Stimulated activated naive CD8-positive, alpha-beta T cell treated with anti-CD3 and anti-CD28 coated beads, Interleukin-15, amount 100 ng/mL, for 72 hours (primary cell): ENCODE results near the gene CAPS.
A peak's percentile ranks its signal among the peaks of the same experiment; 100 is the strongest.
"Not testable (repeated sequence)": the region's sequence is repeated elsewhere in the genome, so short reads cannot be mapped to it uniquely, and the experiment has no call there.

Source experiments
- ATAC-seq: fragments of 150-1000 bp; cut with Tn5 transposase; 2 replicates; pipeline ENCODE4 v1.10.0; 2021; ENCODE audit warnings: mild to moderate bottlenecking, moderate library complexity
- DNase-seq, 2 donors: peaks; one replicate each; pipeline ENCODE4 v3.0.0; 2021 to 2022
- H3K27ac Mint-ChIP-seq, 2 donors: one replicate each; pipeline ENCODE4 v1.8.0; 2022; ENCODE audit warnings: mild to moderate bottlenecking in 2 of 2, mixed read lengths in 2 of 2, moderate library complexity in 2 of 2
- H3K27me3 Mint-ChIP-seq: one replicate; pipeline ENCODE4 v1.8.0; 2022; ENCODE audit warnings: mixed read lengths
- H3K4me1 Mint-ChIP-seq: one replicate; pipeline ENCODE4 v1.8.0; 2022; ENCODE audit warnings: mild to moderate bottlenecking, mixed read lengths
- H3K4me3 Mint-ChIP-seq, 2 donors: one replicate each; pipeline ENCODE4 v1.8.0; 2022; ENCODE audit warnings: mild to moderate bottlenecking in 2 of 2, mixed read lengths in 2 of 2, moderate library complexity in 1 of 2
- H3K9me3 Mint-ChIP-seq, 2 donors: one replicate each; pipeline ENCODE4 v1.8.0; 2022; ENCODE audit warnings: mixed read lengths in 2 of 2

The CAPS gene

GRCh38 chr19:5884065-5884811 is 29.8 kb upstream of the CAPS start:
- not testable (repeated sequence) for H3K4me1 Mint-ChIP-seq, H3K4me3 Mint-ChIP-seq, ATAC-seq, H3K27ac Mint-ChIP-seq, DNase-seq, H3K9me3 Mint-ChIP-seq
- peaks cover 49% of the 10 kb centered on the region for H3K27me3 Mint-ChIP-seq

GRCh38 chr19:5889288-5889971 is 24.6 kb upstream of the CAPS start:
- Mint-ChIP-seq H3K4me3 (no peak overlapping the region), H3K9me3 (no peaks in the 10 kb centered on the region), H3K27ac (peak overlapping the region in 1 of 2 donors; percentile 45), H3K4me1 (peaks cover 10% of the 10 kb centered on the region), H3K27me3 (peaks cover 67% of the 10 kb centered on the region)
- ATAC-seq (no peak), DNase-seq (no peak)

- Mint-ChIP-seq H3K4me1 (peaks cover 10% of the 10 kb centered on the region), H3K27me3 (peaks cover 65% of the 10 kb centered on the region), H3K9me3 (no peaks in the 10 kb centered on the region), H3K27ac (no peak overlapping the region), H3K4me3 (no peak overlapping the region)
- ATAC-seq (peak; percentile 8), DNase-seq (no peak)
These were observed 24.0 kb upstream of the CAPS start for GRCh38 chr19:5890099-5890498.

GRCh38 chr19:5891572-5891937 is 22.5 kb upstream of the CAPS start:
- ATAC-seq (no peak), DNase-seq (no peak)
- H3K27ac Mint-ChIP-seq: no peak overlapping the region
- H3K4me1 Mint-ChIP-seq: peaks cover 10% of the 10 kb centered on the region
- H3K27me3 Mint-ChIP-seq: peaks cover 55% of the 10 kb centered on the region
- H3K9me3 Mint-ChIP-seq: no peaks in the 10 kb centered on the region
- no peak overlapping the region for H3K4me3 Mint-ChIP-seq

- peaks cover 10% of the 10 kb centered on the region for H3K4me1 Mint-ChIP-seq
- H3K27me3 Mint-ChIP-seq: peaks cover 49% of the 10 kb centered on the region
- DNase-seq: peak in 1 of 2 donors; percentile 20
- H3K4me3 Mint-ChIP-seq: no peak overlapping the region
- peak; percentile 63 for ATAC-seq
- H3K27ac Mint-ChIP-seq: no peak overlapping the region
- H3K9me3 Mint-ChIP-seq: no peaks in the 10 kb centered on the region
These were observed 21.9 kb upstream of the CAPS start for GRCh38 chr19:5891938-5892771.

GRCh38 chr19:5892772-5893275 is 21.2 kb upstream of the CAPS start:
- ATAC-seq (no peak), DNase-seq (no peak)
- H3K27ac Mint-ChIP-seq: no peak overlapping the region
- H3K9me3 Mint-ChIP-seq: no peaks in the 10 kb centered on the region
- H3K27me3 Mint-ChIP-seq: peaks cover 46% of the 10 kb centered on the region
- no peak overlapping the region for H3K4me3 Mint-ChIP-seq
- H3K4me1 Mint-ChIP-seq: peaks cover 10% of the 10 kb centered on the region

- ATAC-seq (no peak), DNase-seq (no peak)
- Mint-ChIP-seq H3K4me3 (no peak overlapping the region), H3K9me3 (no peaks in the 10 kb centered on the region), H3K27ac (no peak overlapping the region), H3K4me1 (peaks cover 10% of the 10 kb centered on the region), H3K27me3 (peaks cover 40% of the 10 kb centered on the region)
These were observed 20.7 kb upstream of the CAPS start for GRCh38 chr19:5893296-5893903.

GRCh38 chr19:5893907-5894703 is 19.9 kb upstream of the CAPS start:
- Mint-ChIP-seq H3K27ac (no peak overlapping the region), H3K4me3 (no peak overlapping the region), H3K9me3 (no peaks in the 10 kb centered on the region), H3K27me3 (peaks cover 33% of the 10 kb centered on the region), H3K4me1 (peaks cover 10% of the 10 kb centered on the region)
- ATAC-seq (no peak), DNase-seq (no peak)

- H3K4me3 Mint-ChIP-seq: no peak overlapping the region
- H3K9me3 Mint-ChIP-seq: no peaks in the 10 kb centered on the region
- peaks cover 11% of the 10 kb centered on the region for H3K4me1 Mint-ChIP-seq
- no peak for ATAC-seq
- no peak overlapping the region for H3K27ac Mint-ChIP-seq
- DNase-seq: no peak
- peaks cover 25% of the 10 kb centered on the region for H3K27me3 Mint-ChIP-seq
These were observed 19.2 kb upstream of the CAPS start for GRCh38 chr19:5894704-5895349.

- Mint-ChIP-seq H3K27ac (no peak overlapping the region), H3K9me3 (no peaks in the 10 kb centered on the region), H3K4me1 (peaks cover 17% of the 10 kb centered on the region), H3K27me3 (peaks cover 20% of the 10 kb centered on the region), H3K4me3 (no peak overlapping the region)
- ATAC-seq (no peak), DNase-seq (no peak)
These were observed 18.6 kb upstream of the CAPS start for GRCh38 chr19:5895409-5895808.

- Mint-ChIP-seq H3K4me1 (peaks cover 19% of the 10 kb centered on the region), H3K27ac (peak overlapping the region in 1 of 2 donors; percentile 74), H3K4me3 (no peak overlapping the region), H3K9me3 (no peaks in the 10 kb centered on the region), H3K27me3 (peaks cover 15% of the 10 kb centered on the region)
- DNase-seq (no peak), ATAC-seq (no peak)
These were observed 18.2 kb upstream of the CAPS start for GRCh38 chr19:5895890-5896289.

- peaks cover 9% of the 10 kb centered on the region for H3K27me3 Mint-ChIP-seq
- ATAC-seq: no peak
- H3K27ac Mint-ChIP-seq: peak overlapping the region in 1 of 2 donors; percentile 74
These were observed 17.5 kb upstream of the CAPS start for GRCh38 chr19:5896365-5897076.

GRCh38 chr19:5897189-5897969 is 16.7 kb upstream of the CAPS start:
- peak overlapping the region in 1 of 2 donors; percentile 74 for H3K27ac Mint-ChIP-seq
- H3K27me3 Mint-ChIP-seq: peaks cover under 1% of the 10 kb centered on the region
- no peaks in the 10 kb centered on the region for H3K9me3 Mint-ChIP-seq
- no peak overlapping the region for H3K4me3 Mint-ChIP-seq
- ATAC-seq (no peak), DNase-seq (no peak)
- H3K4me1 Mint-ChIP-seq: peaks cover 26% of the 10 kb centered on the region

More at GRCh38 chr19:5896365-5897076, 17.5 kb upstream of the CAPS start:
- Mint-ChIP-seq H3K4me3 (no peak overlapping the region), H3K9me3 (no peaks in the 10 kb centered on the region), H3K4me1 (peaks cover 25% of the 10 kb centered on the region)
- DNase-seq: no peak
